ENCODE measurements around the gene IQCH.
"Not testable (repeated sequence)": the region's sequence is repeated elsewhere in the genome, so short reads cannot be mapped to it uniquely, and the experiment has no call there.

Gene IQCH

GRCh38 chr15:67358391-67358790 is 103.8 kb downstream of the IQCH start:
- DNase-seq (ENCODE audit: low read depth), result no peak

DNA sequence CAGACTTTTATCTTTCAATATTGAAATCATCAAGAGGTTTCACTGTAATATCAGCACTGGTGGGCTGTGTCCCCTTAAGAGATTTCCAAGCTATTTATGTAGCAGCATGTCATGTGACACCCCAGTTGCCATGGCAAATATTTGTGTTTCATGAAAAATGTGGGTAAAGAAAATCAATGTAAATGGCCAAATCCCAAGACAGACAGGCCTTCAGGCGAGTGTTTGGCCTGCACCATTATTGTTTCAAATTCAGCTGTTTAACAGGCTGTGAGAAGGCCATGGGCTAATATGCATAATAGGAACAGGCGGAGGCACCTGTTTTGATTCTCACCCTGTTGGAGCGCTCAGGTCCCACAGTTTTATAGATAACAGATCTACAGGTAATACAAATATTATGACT is 104.2 kb downstream of the IQCH start:
- DNase-seq (ENCODE audit: low read depth), result no peak

GRCh38 chr15:67359431-67360079 is 105.0 kb downstream of the IQCH start:
- no peak for DNase-seq (ENCODE audit: low read depth)

DNA sequence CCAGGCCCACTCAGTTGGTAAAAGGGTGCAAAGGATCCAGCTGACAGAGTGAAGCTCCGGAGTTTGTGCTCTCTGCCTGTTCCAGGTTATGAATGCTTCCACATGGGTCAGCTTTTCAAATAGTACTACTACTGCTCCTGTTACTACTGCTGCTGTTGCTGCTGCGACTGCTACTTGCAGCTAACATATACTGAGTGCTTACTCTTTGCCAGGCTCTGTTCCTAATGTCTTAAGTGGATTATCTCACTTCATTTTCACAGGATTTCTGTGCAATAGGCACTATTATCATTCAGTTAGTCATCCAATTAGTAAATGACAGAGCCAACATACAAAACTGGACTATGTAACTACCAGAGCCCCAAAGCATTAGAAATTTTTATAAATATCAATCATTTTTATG is 106.5 kb downstream of the IQCH start:
- no peak for DNase-seq (ENCODE audit: low read depth)

DNA sequence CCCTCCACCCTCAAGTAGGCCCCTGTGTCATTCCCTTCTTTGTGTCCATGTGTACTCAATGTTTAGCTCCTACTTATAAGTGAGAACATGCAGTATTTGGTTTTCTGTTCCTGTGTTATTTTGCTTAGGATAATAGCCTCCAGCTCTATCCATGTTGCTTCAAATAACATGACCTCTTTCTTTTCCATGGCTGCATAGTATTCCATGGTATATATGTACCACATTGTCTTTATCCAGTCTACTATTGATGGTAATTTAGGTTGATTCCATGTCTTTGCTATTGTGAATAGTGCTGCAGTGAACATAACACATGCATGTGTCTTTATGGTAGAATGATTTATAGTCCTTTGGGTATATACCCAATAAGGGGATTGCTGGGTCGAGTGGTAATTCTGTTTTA is 109.1 kb downstream of the IQCH start:
- not testable (repeated sequence) for DNase-seq (ENCODE audit: low read depth)

DNA sequence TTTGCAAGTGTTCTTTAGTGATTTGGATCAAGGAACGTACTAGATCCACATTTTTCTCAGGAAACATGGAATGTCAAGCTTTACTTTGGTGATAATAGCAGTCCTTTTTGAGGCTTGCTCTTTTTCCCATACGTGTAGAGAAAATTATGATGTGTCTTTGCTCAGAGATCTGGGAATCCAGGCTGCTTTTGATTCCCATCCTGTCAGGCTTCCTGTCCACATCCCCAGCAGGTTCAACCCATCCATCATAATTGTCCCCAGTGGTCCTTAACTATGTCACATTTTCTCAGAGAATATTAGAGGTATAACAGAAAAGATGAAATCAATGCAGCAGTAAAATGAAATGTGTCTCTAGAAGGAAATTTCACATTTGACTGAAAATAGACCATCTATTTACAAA is 111.4 kb downstream of the IQCH start:
- DNase-seq (ENCODE audit: low read depth), result no peak

- DNase-seq (ENCODE audit: low read depth), result no peak
These were observed 112.3 kb downstream of the IQCH start for GRCh38 chr15:67366904-67367303.

- DNase-seq (ENCODE audit: low read depth), result no peak
These were observed 114.9 kb downstream of the IQCH start for GRCh38 chr15:67369359-67369998.

- no peak for DNase-seq (ENCODE audit: low read depth)
These were observed 115.8 kb downstream of the IQCH start for GRCh38 chr15:67370206-67370954.

DNA sequence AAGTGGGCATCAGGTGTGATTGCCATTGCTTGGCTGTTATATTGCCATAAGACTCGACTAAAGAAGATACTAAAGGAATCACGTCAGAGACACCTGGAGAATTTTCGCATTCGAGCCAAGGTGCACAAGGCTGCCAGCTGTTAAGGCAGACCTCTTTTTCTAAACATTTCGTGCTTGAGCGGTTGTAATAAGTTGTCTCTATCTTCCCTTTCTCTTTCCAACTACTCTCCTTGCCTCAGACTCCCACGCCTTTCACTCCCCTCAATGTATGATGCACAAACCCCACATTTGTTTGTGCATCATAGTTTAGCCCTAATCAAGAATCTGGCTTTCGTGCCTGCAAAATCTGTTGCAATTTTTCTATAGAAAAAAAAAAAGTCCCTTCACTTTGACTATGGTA is 118.0 kb downstream of the IQCH start:
- DNase-seq (ENCODE audit: low read depth), result no peak

- no peak for DNase-seq (ENCODE audit: low read depth)
These were observed 118.5 kb downstream of the IQCH start for GRCh38 chr15:67372986-67373675.

DNA sequence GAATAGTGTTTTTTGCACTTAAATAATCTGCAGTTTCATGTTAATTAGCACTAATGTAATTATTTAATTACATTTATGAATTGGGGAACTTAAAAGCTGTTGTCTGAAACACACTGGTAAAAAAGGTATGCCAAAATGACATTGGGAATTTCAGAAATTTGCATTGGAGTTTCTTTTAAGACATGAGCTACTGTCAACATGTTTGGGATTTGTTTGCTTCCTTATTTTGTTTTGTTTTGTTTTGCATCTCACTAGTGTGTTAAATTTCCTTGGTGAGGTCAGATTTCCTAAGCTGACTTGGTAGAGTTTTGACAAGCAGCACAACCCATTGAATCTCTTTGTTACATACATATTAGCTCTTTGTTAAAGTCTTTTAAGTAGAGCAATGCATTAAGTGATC is 119.4 kb downstream of the IQCH start:
- DNase-seq (ENCODE audit: low read depth), result no peak

DNA sequence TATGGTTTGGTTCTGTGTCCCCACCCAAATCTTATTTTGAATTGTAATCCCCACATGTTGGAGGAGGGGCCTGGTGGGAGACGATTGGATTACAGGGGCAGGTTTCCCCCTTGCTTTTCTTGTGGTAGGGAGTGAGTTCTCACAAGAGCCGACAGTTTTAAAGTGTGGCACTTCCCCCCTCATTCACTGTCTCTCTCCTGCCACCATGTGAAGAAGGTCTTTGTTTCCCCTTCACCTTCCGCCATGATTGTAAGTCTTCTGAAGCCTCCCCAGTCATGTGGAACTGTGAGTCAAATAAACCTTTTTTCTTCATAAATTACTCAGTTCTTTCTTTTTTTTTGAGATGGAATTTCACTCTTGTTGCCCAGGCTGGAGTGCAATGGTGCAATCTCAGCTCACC is 124.9 kb downstream of the IQCH start:
- no peak for DNase-seq (ENCODE audit: low read depth)

GRCh38 chr15:67380921-67381320 is 126.3 kb downstream of the IQCH start:
- DNase-seq (ENCODE audit: low read depth), result no peak

DNA sequence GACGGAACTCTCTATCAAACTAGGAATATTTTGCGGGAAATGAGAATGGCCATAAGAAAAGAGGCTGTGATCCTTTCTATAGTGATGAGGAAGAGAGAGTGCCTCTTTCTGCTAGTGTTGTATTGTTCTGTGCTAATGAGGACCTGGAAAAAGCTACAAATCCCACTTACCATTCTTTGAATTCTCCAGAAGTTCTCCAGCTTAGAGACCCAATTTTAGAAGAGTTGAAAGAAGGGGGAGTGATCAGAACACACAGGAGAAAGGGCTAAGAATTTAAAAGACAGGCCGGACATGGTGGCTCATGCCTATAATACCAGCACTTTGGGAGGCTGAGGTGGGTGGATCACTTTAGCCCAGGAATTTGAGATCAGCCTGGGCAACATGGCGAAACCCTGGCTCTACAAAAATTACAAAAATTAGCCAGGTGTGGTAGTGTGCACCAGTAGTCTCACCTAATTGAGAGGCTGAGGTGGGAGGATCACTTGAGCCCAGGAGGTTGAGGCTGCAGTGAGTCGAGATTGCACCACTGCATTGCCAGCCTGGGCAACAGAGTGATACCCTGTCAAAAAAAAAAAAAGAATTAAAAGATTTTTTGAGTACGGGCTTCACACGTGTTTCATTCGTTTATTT is 126.9 kb downstream of the IQCH start:
- no peak for DNase-seq (ENCODE audit: low read depth)

DNA sequence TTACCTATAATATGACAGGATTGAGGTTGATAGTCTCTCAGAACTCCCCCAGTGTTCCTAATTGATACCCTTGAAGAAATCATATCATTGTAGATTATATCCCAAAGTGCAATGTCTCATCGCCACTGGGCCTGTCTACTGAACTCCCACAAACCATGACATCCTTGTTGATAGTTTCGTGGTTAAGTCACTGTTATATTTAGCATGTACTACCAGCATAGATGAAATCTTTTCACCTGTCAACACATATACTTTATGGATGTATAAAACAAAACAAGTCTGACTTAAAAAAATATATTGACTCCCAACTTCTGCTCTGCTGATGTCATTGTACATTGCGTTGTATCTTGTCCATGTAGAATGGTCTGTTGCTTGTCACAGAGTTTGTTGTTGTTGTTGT is 128.1 kb downstream of the IQCH start:
- DNase-seq (ENCODE audit: low read depth), result no peak

DNA sequence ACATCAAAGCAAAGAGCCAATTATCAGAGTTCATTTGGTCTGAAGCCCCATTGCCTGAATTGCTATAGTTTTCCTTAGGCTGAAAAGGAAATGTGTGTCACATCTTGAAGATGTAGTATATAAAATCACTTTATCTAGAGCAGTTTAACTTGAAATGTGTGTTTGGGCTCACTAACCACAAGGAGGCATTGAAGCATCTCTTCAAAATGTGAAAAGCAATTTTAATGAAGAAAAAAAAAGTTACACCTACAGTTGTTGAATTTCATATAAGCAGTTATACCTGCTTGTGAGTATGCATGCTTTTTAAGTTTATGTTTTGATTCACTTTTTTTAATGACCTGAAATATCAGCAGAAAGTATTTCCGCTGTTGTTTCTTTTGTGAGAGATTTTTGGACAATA is 129.3 kb downstream of the IQCH start:
- DNase-seq (ENCODE audit: low read depth), result no peak

DNA sequence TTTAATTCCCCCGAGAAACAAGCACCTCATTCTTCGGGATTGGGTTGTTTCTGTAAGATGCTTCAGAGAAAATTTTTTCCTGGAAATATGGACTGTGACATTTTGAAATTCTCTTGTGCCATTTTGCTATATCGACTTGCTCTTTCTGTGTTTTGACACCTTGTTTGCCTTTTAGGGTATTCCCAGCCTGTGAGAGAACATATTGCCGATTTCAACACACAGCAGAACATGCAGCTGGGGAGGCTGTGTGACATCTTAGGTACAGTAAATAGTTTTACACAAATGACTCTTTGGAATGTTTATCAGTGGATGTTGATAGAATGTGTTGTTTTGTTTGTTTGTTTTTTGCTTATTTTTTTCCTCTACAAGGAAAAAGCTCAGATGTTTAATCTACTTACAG is 130.2 kb downstream of the IQCH start:
- DNase-seq (ENCODE audit: low read depth), result no peak

- DNase-seq (ENCODE audit: low read depth), result no peak
These were observed 131.4 kb downstream of the IQCH start for GRCh38 chr15:67385971-67386370.

GRCh38 chr15:67386947-67387346 is 132.4 kb downstream of the IQCH start:
- DNase-seq (ENCODE audit: low read depth), result no peak

DNA sequence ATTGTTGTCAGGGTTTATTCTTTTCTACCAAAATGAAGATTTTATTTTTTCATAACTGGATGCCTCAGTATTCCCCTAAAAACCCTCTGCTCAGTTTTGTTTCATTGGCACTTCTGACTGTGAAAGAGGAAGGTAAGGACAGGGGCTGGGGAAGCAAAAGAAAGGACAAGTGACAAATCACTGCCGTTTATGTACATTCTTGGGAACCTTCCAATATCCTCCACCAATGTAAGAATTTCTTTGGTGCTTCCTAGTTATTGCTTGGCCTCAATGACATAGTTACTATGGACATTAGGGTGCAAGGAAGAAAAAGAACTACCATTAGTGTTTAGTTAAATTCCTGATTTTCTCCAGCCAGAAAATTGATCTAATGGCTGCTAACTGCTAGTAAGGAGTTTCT is 135.4 kb downstream of the IQCH start:
- no peak for DNase-seq (ENCODE audit: low read depth)

DNA sequence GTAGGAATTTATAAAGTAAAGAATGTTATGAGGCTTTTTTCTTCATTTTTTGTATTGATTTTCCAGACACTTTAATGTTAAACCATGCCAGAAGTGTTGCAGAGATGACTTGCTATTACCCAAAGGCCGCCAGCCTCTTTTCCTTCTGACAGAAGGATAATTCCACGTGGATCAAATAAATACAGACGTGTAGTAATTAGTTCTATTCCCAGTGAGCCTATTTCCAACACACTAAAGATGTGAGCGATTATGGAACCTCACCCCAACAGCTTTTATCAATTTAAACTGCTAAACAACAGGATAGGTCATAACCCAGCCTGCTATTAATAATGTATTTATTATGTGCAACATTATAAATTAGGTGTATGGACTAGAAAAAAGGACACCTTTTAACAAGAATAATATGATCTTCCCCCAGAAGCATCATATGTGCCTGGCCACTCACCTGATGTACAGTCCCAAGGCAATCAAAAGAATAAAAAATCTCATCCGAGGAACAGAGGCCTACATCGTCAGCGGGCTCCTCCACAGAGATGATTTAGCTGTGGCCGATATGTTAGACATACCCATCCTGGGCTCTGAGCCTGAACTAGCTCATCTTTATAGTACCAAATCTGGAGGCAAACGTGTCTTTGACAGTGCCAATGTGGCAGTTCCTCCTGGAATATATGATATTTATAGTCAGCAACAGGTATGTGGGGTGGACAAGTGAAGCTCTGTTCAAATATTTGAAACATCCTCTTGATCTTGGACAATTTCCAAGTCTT is 140.5 kb downstream of the IQCH start:
- DNase-seq (ENCODE audit: low read depth), result no peak
